OCI-LY7 (cell line): Measurements from ENCODE around the gene FNDC3B. TPM values are rescaled to one million over a fixed set of nuclear protein-coding genes. Genes with fewer than 3 reads are reported as not detected.
"Not testable (repeated sequence)": the region's sequence is repeated elsewhere in the genome, so short reads cannot be mapped to it uniquely, and the experiment has no call there.

Source experiments
- BruUV-seq: library from RNA; stranded (reverse); fragments of 400-500 nt; replicated peaks from 2 replicates; lab custom pipeline; 2021; lab: Mats Ljungman, UMichigan
- CTCF ChIA-PET: fragments of 300-600 bp; sonication (Branson Sonifier 250); formaldehyde crosslinking; loops from one replicate; lab custom pipeline; 2022; ENCODE audit warnings: antibody characterized with exemption; ENCODE audit not compliant: unreplicated experiment; lab: Charles Lee
- POLR2A ChIA-PET: fragments of 300-600 bp; sonication (Branson Sonifier 250); formaldehyde crosslinking; loops from one replicate; lab custom pipeline; 2022; ENCODE audit warnings: antibody characterized with exemption; lab: Charles Lee
- DNase-seq: peaks from one replicate; pipeline ENCODE4 v3.0.0-alpha.2; 2015; ENCODE audit warnings: low spot score
- H2AFZ ChIP-seq: fragments of 200-600 bp; sonication (generic), shearing (Covaris generic); 2 replicates; pipeline ENCODE4 v1.6.1; 2014; ENCODE audit warnings: mild to moderate bottlenecking, antibody characterized with exemption, low read length, moderate library complexity
- H3K27ac ChIP-seq: fragments of 200-600 bp; sonication (generic); 2 replicates; pipeline ENCODE4 v1.5.1; 2014; ENCODE audit warnings: mixed run types, low read depth, mild to moderate bottlenecking, moderate library complexity, low read length, inconsistent platforms; ENCODE audit not compliant: poor library complexity, severe bottlenecking
- H3K36me3 ChIP-seq: fragments of 200-600 bp; sonication (generic); 2 replicates; pipeline ENCODE4 v1.6.1; 2014; ENCODE audit warnings: mild to moderate bottlenecking, antibody characterized with exemption, low read length, moderate library complexity, mixed read lengths; ENCODE audit not compliant: insufficient read depth
- H3K4me1 ChIP-seq: fragments of 200-600 bp; sonication (generic); 2 replicates; pipeline ENCODE4 v1.5.1; 2014; ENCODE audit warnings: mild to moderate bottlenecking, low read length; ENCODE audit not compliant: insufficient read depth, poor library complexity, severe bottlenecking
- H3K4me2 ChIP-seq: fragments of 200-600 bp; sonication (generic); 2 replicates; pipeline ENCODE4 v1.6.1; 2014; ENCODE audit warnings: mild to moderate bottlenecking, low read length
- H3K4me3 ChIP-seq: fragments of 200-600 bp; sonication (generic); 2 replicates; pipeline ENCODE4 v1.5.1; 2014; ENCODE audit warnings: mild to moderate bottlenecking, low read depth, low read length; ENCODE audit not compliant: poor library complexity, severe bottlenecking
- H3K79me2 ChIP-seq: fragments of 200-600 bp; sonication (generic); 2 replicates; pipeline ENCODE4 v1.6.1; 2016; ENCODE audit warnings: low read depth, mild to moderate bottlenecking, low read length, moderate library complexity, mixed read lengths; ENCODE audit not compliant: insufficient read depth
- H3K9me2 ChIP-seq: fragments of 200-600 bp; sonication (generic); 2 replicates; pipeline ENCODE4 v1.6.1; 2016; ENCODE audit warnings: mild to moderate bottlenecking, low read length, mixed read lengths; ENCODE audit not compliant: insufficient read depth
- H3K9me3 ChIP-seq: fragments of 200-600 bp; sonication (generic); 2 replicates; pipeline ENCODE4 v1.6.1; 2014; ENCODE audit warnings: mild to moderate bottlenecking, mixed run types, low read length, mixed read lengths
- H4K20me1 ChIP-seq: fragments of 200-600 bp; sonication (generic); 2 replicates; pipeline ENCODE4 v1.6.1; 2014; ENCODE audit warnings: mild to moderate bottlenecking, antibody characterized with exemption, low read length, moderate library complexity, mixed read lengths; ENCODE audit not compliant: insufficient read depth
- EZH2phosphoT487 ChIP-seq: fragments of 200-600 bp; sonication (generic); IDR thresholded peaks from 2 replicates; pipeline ENCODE4 v1.6.1; 2018; ENCODE audit warnings: low read depth, borderline replicate concordance, mild to moderate bottlenecking, mixed run types, antibody characterized with exemption, low read length, moderate library complexity, mixed read lengths
- intact Hi-C: fragments of 100-400 bp; cut with micrococcal nuclease; formaldehyde crosslinking; loops from one replicate; pipeline ENCODE4 v1.10.0; 2022; ENCODE audit not compliant: unreplicated experiment
- total RNA-seq, 2 experiments: library from RNA; depleted of rRNA in 1 of 2; stranded (reverse); fragments of >200 nt in 1 of 2; shearing (Covaris generic) in 1 of 2; gene quantifications; 2 replicates each; pipeline ENCODE4 v1.2.3, GENCODE V29; 2014 to 2022
- TF ChIP-seq, protein P1 (sequence below): fragments of 200-600 bp; sonication (generic); conservative IDR thresholded peaks from 2 replicates; pipeline ENCODE4 v1.5.1; 2014; ENCODE audit warnings: mild to moderate bottlenecking, antibody characterized with exemption, low read length, moderate library complexity, mixed read lengths

Gene FNDC3B
- total RNA-seq, 2 experiments from 2014 or later = 23.3 to 28.5 TPM

- TF ChIP-seq, protein P1, sequence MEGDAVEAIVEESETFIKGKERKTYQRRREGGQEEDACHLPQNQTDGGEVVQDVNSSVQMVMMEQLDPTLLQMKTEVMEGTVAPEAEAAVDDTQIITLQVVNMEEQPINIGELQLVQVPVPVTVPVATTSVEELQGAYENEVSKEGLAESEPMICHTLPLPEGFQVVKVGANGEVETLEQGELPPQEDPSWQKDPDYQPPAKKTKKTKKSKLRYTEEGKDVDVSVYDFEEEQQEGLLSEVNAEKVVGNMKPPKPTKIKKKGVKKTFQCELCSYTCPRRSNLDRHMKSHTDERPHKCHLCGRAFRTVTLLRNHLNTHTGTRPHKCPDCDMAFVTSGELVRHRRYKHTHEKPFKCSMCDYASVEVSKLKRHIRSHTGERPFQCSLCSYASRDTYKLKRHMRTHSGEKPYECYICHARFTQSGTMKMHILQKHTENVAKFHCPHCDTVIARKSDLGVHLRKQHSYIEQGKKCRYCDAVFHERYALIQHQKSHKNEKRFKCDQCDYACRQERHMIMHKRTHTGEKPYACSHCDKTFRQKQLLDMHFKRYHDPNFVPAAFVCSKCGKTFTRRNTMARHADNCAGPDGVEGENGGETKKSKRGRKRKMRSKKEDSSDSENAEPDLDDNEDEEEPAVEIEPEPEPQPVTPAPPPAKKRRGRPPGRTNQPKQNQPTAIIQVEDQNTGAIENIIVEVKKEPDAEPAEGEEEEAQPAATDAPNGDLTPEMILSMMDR = no peak
- no peak for TF ChIP-seq EZH2phosphoT487
- Histone ChIP-seq H3K27ac (no peak overlapping the region), H3K36me3 (no peaks in the 10 kb centered on the region), H2AFZ (no peak overlapping the region), H3K4me3 (no peak overlapping the region), H3K4me2 (no peak overlapping the region), H3K79me2 (no peaks in the 10 kb centered on the region), H4K20me1 (no peaks in the 10 kb centered on the region), H3K9me2 (no peaks in the 10 kb centered on the region), H3K9me3 (no peaks in the 10 kb centered on the region), H3K4me1 (no peaks in the 10 kb centered on the region)
- CTCF ChIA-PET = no interaction called here
- intact Hi-C loops = no loop called here
- no peak for DNase-seq
- BruUV-seq = no TSS peak
- POLR2A ChIA-PET = interaction anchor here (0.6 kb wide), 1 partner anchor 1080 kb away, joined by 3 read pairs; no protein-coding TSS in a partner anchor
Observed at GRCh38 chr3:171994646-171995428, 44.5 kb upstream of the FNDC3B start.

GRCh38 chr3:171995486-171995885 is 43.9 kb upstream of the FNDC3B start:
- intact Hi-C loops = no loop called here
- TF ChIP-seq, protein P1 = no peak
- TF ChIP-seq EZH2phosphoT487 = no peak
- Histone ChIP-seq H3K4me3 (no peak overlapping the region), H3K79me2 (no peaks in the 10 kb centered on the region), H3K4me1 (no peaks in the 10 kb centered on the region), H3K9me2 (no peaks in the 10 kb centered on the region), H2AFZ (no peak overlapping the region), H4K20me1 (no peaks in the 10 kb centered on the region), H3K27ac (no peak overlapping the region), H3K36me3 (no peaks in the 10 kb centered on the region), H3K4me2 (no peak overlapping the region), H3K9me3 (no peaks in the 10 kb centered on the region)
- CTCF ChIA-PET = no interaction called here
- DNase-seq = no peak
- POLR2A ChIA-PET = interaction anchor here (0.9 to 2.8 kb wide), 2 partner anchors 11 to 18 kb away, joined by 3 to 16 read pairs; no protein-coding TSS in a partner anchor
- BruUV-seq = no TSS peak

- H4K20me1 ChIP-seq = no peaks in the 10 kb centered on the region
- no peak overlapping the region for H3K4me3 ChIP-seq
- ChIA-PET CTCF (no interaction called here), POLR2A (interaction anchor here (0.9 to 2.8 kb wide), 2 partner anchors 10 to 19 kb away, joined by 3 to 16 read pairs; no protein-coding TSS in a partner anchor)
- no peak overlapping the region for H3K27ac ChIP-seq
- H3K9me3 ChIP-seq = no peaks in the 10 kb centered on the region
- no peaks in the 10 kb centered on the region for H3K9me2 ChIP-seq
- no peak overlapping the region for H3K4me2 ChIP-seq
- no TSS peak for BruUV-seq
- TF ChIP-seq, protein P1 = no peak
- no peak for TF ChIP-seq EZH2phosphoT487
- H3K4me1 ChIP-seq = no peaks in the 10 kb centered on the region
- H3K36me3 ChIP-seq = no peaks in the 10 kb centered on the region
- H2AFZ ChIP-seq = no peak overlapping the region
- intact Hi-C loops = no loop called here
- no peaks in the 10 kb centered on the region for H3K79me2 ChIP-seq
- DNase-seq = no peak
Observed at GRCh38 chr3:171996178-171996817, 43.1 kb upstream of the FNDC3B start.

DNA sequence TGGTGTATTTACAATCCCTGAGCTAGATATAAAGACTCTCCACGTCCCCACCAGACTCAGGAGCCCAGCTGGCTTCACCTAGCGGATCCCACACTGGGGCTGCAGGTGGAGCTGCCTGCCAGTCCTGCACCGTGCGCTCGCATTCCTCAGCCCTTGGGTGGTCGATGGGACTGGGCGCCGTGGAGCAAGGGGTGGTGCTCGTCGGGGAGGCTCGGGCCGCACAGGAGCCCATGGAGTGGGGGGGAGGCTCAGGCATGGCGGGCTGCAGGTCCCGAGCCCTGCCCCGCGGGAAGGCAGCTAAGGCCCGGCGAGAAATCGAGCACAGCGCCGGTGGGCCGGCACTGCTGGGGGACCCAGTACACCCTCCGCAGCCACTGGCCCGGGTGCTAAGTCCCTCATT is 40.6 kb upstream of the FNDC3B start:
- H3K4me3 ChIP-seq, BruUV-seq, H4K20me1 ChIP-seq, H3K4me1 ChIP-seq, CTCF ChIA-PET, H3K9me3 ChIP-seq, intact Hi-C loops, H3K9me2 ChIP-seq, H3K27ac ChIP-seq, H3K4me2 ChIP-seq, POLR2A ChIA-PET, H2AFZ ChIP-seq, H3K36me3 ChIP-seq, DNase-seq, H3K79me2 ChIP-seq: not testable (repeated sequence)
